Activated CD8-positive, alpha-beta memory T cell treated with anti-CD3 and anti-CD28 coated beads for 1 hour (primary cell): ENCODE measurements around the gene GRAMD1A.
"Not testable (repeated sequence)": the region's sequence is repeated elsewhere in the genome, so short reads cannot be mapped to it uniquely, and the experiment has no call there.

Source experiments
- DNase-seq, 2 donors: peaks; one replicate each; pipeline ENCODE4 v3.0.0-alpha.2; 2020; ENCODE audit warnings: low read depth in 1 of 2; ENCODE audit errors: extremely low read depth in 1 of 2

The GRAMD1A gene

GRCh38 chr19:35000647-35001501 is 751 bp downstream of the GRAMD1A start:
- DNase-seq = peak in 1 of 2 donors; percentile 42

- no peak for DNase-seq
Measured at GRCh38 chr19:35002037-35002535, 2.0 kb downstream of the GRAMD1A start.

GRCh38 chr19:35004517-35005255 is 4.6 kb downstream of the GRAMD1A start:
- no peak for DNase-seq

- no peak for DNase-seq
Measured at GRCh38 chr19:35005256-35005977, 5.3 kb downstream of the GRAMD1A start.

GRCh38 chr19:35006007-35006341 is 5.9 kb downstream of the GRAMD1A start:
- DNase-seq = not testable (repeated sequence)

- no peak for DNase-seq
Measured at GRCh38 chr19:35006342-35006998, 6.3 kb downstream of the GRAMD1A start.

GRCh38 chr19:35006999-35007365 is 6.9 kb downstream of the GRAMD1A start:
- DNase-seq = no peak

- DNase-seq = not testable (repeated sequence)
Measured at GRCh38 chr19:35007427-35007826, 7.3 kb downstream of the GRAMD1A start.

GRCh38 chr19:35008891-35009341 is 8.8 kb downstream of the GRAMD1A start:
- DNase-seq = no peak

GRCh38 chr19:35009424-35010415 is 9.6 kb downstream of the GRAMD1A start:
- DNase-seq = no peak

GRCh38 chr19:35011091-35011689 is 11.1 kb downstream of the GRAMD1A start:
- DNase-seq = no peak

- DNase-seq = no peak
Measured at GRCh38 chr19:35011737-35012682, 11.9 kb downstream of the GRAMD1A start.

- DNase-seq = peak; percentile 68
Measured at GRCh38 chr19:35013041-35013819, 13.1 kb downstream of the GRAMD1A start.

- DNase-seq = peak; percentile 40 to 41
Measured at GRCh38 chr19:35013820-35014754, 14.0 kb downstream of the GRAMD1A start.

GRCh38 chr19:35014774-35015173 is 14.7 kb downstream of the GRAMD1A start:
- not testable (repeated sequence) for DNase-seq

GRCh38 chr19:35015270-35015953 is 15.3 kb downstream of the GRAMD1A start:
- DNase-seq = no peak
